Ascending aorta (tissue), 2 donors: ENCODE data around the gene H2AZ2. TPM values are rescaled to one million over a fixed set of nuclear protein-coding genes. Genes with fewer than 3 reads are reported as not detected.
A peak's percentile ranks its signal among the peaks of the same experiment; 100 is the strongest.

Experiments used
- DNase-seq, 2 donors: peaks; one replicate each; pipeline ENCODE4 v3.0.0-alpha.2; 2019; ENCODE audit warnings: low spot score in 2 of 2
- H3K27ac ChIP-seq, 2 donors: fragments of 200-600 bp; sonication (generic); one replicate each; pipeline ENCODE4 v1.5.1; 2016 to 2017; ENCODE audit warnings: mild to moderate bottlenecking in 1 of 2
- H3K27me3 ChIP-seq: fragments of 200-600 bp; sonication (generic); one replicate; pipeline ENCODE4 v1.5.1; 2017
- H3K36me3 ChIP-seq, 2 donors: fragments of 200-600 bp; sonication (generic); one replicate each; pipeline ENCODE4 v1.5.1; 2016
- H3K4me1 ChIP-seq, 2 donors: fragments of 200-600 bp; sonication (generic); one replicate each; pipeline ENCODE4 v1.5.1; 2016 to 2017; ENCODE audit warnings: mild to moderate bottlenecking in 1 of 2
- H3K4me3 ChIP-seq, 2 donors: fragments of 200-600 bp; sonication (generic); one replicate each; pipeline ENCODE4 v1.5.1; 2016 to 2017; ENCODE audit warnings: mild to moderate bottlenecking in 1 of 2
- H3K9me3 ChIP-seq, 2 donors: fragments of 200-600 bp; sonication (generic); one replicate each; pipeline ENCODE4 v1.5.1; 2016
- CTCF ChIP-seq, 3 experiments: fragments of 200-600 bp in 2 of 3; fragments of 450-650 bp in 1 of 3; sonication (generic) in 2 of 3; IDR thresholded peaks; one replicate each; pipeline ENCODE4 v1.5.1; 2016 to 2019; ENCODE audit warnings: antibody characterized with exemption in 3 of 3, mild to moderate bottlenecking in 1 of 3, moderate library complexity in 1 of 3
- intact Hi-C: fragments of 100-400 bp; cut with DNase I; formaldehyde crosslinking; loops from one replicate; pipeline ENCODE4 v1.15.1; 2023
- total RNA-seq: library from RNA; depleted of rRNA; stranded (reverse); fragments of >200 nt; gene quantifications from one replicate; pipeline ENCODE4 v1.1.0, GENCODE V29; 2016

H2AZ2 gene
- total RNA-seq, 1 donor from 2014 or later: 128 TPM

GRCh38 chr7:44883961-44884620, 36.2 kb upstream of the H2AZ2 start:
- TF ChIP-seq CTCF (IDR thresholded peaks at IDR 0.05): no peak
- Histone ChIP-seq H3K27ac (peak overlapping the region; percentile 98 to 99), H3K4me3 (peak overlapping the region; percentile 58 to 97), H3K27me3 (no peaks in the 10 kb centered on the region), H3K36me3 (no peaks in the 10 kb centered on the region), H3K4me1 (peaks cover 15 to 38% of the 10 kb centered on the region in 2 donors), H3K9me3 (no peaks in the 10 kb centered on the region)
- intact Hi-C loops: loop anchor here (2.0 kb wide), 3 partner anchors 27 to 205 kb away; partner anchors contain the start of genes CCM2 and NACAD
- DNase-seq: no peak

DNA sequence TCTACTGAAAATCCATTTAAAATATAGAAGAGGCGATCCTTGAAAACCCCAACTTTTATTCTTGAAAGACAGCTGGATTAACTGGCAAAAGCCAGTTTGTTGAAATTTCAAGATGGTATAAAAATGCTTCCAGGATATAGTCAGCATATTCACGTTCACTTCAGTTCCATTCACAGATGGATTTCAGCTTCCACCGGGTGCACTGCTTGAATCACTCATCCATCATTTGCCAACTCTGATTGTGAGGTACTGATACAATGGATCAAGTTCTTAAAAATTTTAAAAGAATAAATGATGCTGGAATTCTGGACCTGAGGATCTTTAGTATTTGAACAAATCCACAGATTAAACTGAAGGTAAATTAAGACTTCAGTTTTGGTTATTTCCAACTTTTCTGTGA, 35.0 kb upstream of the H2AZ2 start:
- peaks cover 15 to 41% of the 10 kb centered on the region in 2 donors for H3K4me1 ChIP-seq
- no peak overlapping the region for H3K27ac ChIP-seq
- intact Hi-C loops: no loop called here
- no peak for DNase-seq
- H3K4me3 ChIP-seq: peak overlapping the region; percentile 14 to 97
- no peaks in the 10 kb centered on the region for H3K27me3 ChIP-seq
- H3K9me3 ChIP-seq: no peaks in the 10 kb centered on the region
- peaks cover 0 to 3% of the 10 kb centered on the region in 2 donors for H3K36me3 ChIP-seq
- TF ChIP-seq CTCF (IDR thresholded peaks at IDR 0.05): no peak

- H3K9me3 ChIP-seq: no peaks in the 10 kb centered on the region
- H3K27me3 ChIP-seq: no peaks in the 10 kb centered on the region
- DNase-seq: no peak
- H3K36me3 ChIP-seq: peaks cover 0 to 3% of the 10 kb centered on the region in 2 donors
- peak overlapping the region; percentile 29 to 97 for H3K4me3 ChIP-seq
- H3K4me1 ChIP-seq: peaks cover 15 to 41% of the 10 kb centered on the region in 2 donors
- no peak for TF ChIP-seq CTCF (IDR thresholded peaks at IDR 0.05)
- intact Hi-C loops: no loop called here
- no peak overlapping the region for H3K27ac ChIP-seq
Observed at GRCh38 chr7:44881610-44882009, 33.7 kb upstream of the H2AZ2 start.

GRCh38 chr7:44881066-44881600, 33.2 kb upstream of the H2AZ2 start:
- intact Hi-C loops: no loop called here
- H3K4me3 ChIP-seq: peak overlapping the region; percentile 29 to 97
- H3K36me3 ChIP-seq: peaks cover 0 to 3% of the 10 kb centered on the region in 2 donors
- H3K9me3 ChIP-seq: no peaks in the 10 kb centered on the region
- peaks cover 15 to 36% of the 10 kb centered on the region in 2 donors for H3K4me1 ChIP-seq
- no peaks in the 10 kb centered on the region for H3K27me3 ChIP-seq
- no peak overlapping the region for H3K27ac ChIP-seq
- DNase-seq: no peak
- TF ChIP-seq CTCF (IDR thresholded peaks at IDR 0.05): no peak

GRCh38 chr7:44880317-44881018, 32.6 kb upstream of the H2AZ2 start:
- intact Hi-C loops: no loop called here

More at GRCh38 chr7:44880317-44881018, 32.6 kb upstream of the H2AZ2 start:
- H3K36me3 ChIP-seq: peaks cover 0 to 3% of the 10 kb centered on the region in 2 donors
- TF ChIP-seq CTCF (IDR thresholded peaks at IDR 0.05): no peak
- H3K9me3 ChIP-seq: no peaks in the 10 kb centered on the region
- no peak for DNase-seq
- H3K4me3 ChIP-seq: peak overlapping the region; percentile 29 to 97
- no peaks in the 10 kb centered on the region for H3K27me3 ChIP-seq
- no peak overlapping the region for H3K27ac ChIP-seq
- peaks cover 15 to 35% of the 10 kb centered on the region in 2 donors for H3K4me1 ChIP-seq
